Cardiac fibroblast (primary cell): ENCODE data around the gene SPECC1.

Experiments used
- DNase-seq, 2 donors: peaks; one replicate each; pipeline versions ENCODE4 v3.0.0 to v3.0.0-alpha.2; 2010; ENCODE audit warnings: low read depth in 2 of 2
- H3K4me3 ChIP-seq, 2 donors: replicated peaks in 1 of 2; 1 replicate in 1 of 2; 2 replicates in 1 of 2; pipeline ENCODE4 v1.5.1; 2011; ENCODE audit warnings: low read depth in 2 of 2, low read length in 2 of 2, mild to moderate bottlenecking in 2 of 2, moderate library complexity in 1 of 2
- CTCF ChIP-seq: IDR thresholded peaks from one replicate; pipeline ENCODE4 v1.5.1; 2011; ENCODE audit warnings: low read depth, mild to moderate bottlenecking, low read length, inconsistent platforms

Gene SPECC1

GRCh38 chr17:20123209-20123608 is 114.0 kb downstream of the SPECC1 start:
- DNase-seq = no peak
- no peak overlapping the region for H3K4me3 ChIP-seq
- TF ChIP-seq CTCF = no peak

- H3K4me3 ChIP-seq = no peak overlapping the region
- TF ChIP-seq CTCF = no peak
- DNase-seq = no peak
Measured at GRCh38 chr17:20125724-20126123, 116.6 kb downstream of the SPECC1 start.

GRCh38 chr17:20127360-20128035 is 118.3 kb downstream of the SPECC1 start:
- H3K4me3 ChIP-seq = no peak overlapping the region
- DNase-seq = no peak
- no peak for TF ChIP-seq CTCF

GRCh38 chr17:20128036-20128667 is 119.0 kb downstream of the SPECC1 start:
- DNase-seq = peak; percentile 22 to 35
- no peak for TF ChIP-seq CTCF

GRCh38 chr17:20133517-20133916 is 124.4 kb downstream of the SPECC1 start:
- no peak overlapping the region for H3K4me3 ChIP-seq
- TF ChIP-seq CTCF = no peak
- DNase-seq = no peak

More at GRCh38 chr17:20128036-20128667, 119.0 kb downstream of the SPECC1 start:
- H3K4me3 ChIP-seq = no peak overlapping the region

- TF ChIP-seq CTCF = no peak
- peak in 1 of 2 donors; percentile 26 for DNase-seq
- H3K4me3 ChIP-seq = no peak overlapping the region
Measured at GRCh38 chr17:20141198-20141972, 132.2 kb downstream of the SPECC1 start.
